GM18867 (cell line): ENCODE measurements around the gene ALDH8A1.

Experiments
- ATAC-seq: cut with Tn5 transposase; IDR thresholded peaks from one replicate; pipeline ENCODE4 v1.9.1; 2021; ENCODE audit warnings: mild to moderate bottlenecking, moderate library complexity; ENCODE audit not compliant: unreplicated experiment

ALDH8A1 gene, protein sequence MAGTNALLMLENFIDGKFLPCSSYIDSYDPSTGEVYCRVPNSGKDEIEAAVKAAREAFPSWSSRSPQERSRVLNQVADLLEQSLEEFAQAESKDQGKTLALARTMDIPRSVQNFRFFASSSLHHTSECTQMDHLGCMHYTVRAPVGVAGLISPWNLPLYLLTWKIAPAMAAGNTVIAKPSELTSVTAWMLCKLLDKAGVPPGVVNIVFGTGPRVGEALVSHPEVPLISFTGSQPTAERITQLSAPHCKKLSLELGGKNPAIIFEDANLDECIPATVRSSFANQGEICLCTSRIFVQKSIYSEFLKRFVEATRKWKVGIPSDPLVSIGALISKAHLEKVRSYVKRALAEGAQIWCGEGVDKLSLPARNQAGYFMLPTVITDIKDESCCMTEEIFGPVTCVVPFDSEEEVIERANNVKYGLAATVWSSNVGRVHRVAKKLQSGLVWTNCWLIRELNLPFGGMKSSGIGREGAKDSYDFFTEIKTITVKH

GRCh38 chr6:134949927-134950326 lies at the start of gene ALDH8A1:
ALDH8A1 (minus strand) TSS chr6:134950101; CDS start chr6:134950053, 48 bp downstream.
- no peak for ATAC-seq

DNA sequence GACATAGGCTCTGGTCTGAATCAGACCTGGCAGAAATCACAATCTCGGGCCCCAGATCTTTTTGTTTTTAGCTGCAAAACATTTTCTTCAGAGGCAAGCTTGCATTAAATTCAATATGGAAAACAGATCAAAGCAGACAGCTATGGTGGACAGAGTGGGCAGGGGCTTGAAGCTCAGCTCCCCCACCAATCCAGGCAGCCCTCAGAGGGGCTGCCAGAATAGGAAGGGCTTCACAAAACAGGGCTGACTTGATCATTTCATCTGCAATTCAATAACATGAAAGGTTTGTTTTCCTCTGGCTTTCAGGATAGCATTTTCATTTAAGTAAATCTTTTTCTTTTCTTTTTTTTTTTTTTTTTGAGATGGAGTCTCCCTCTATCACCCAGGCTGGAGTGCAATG lies 49.2 kb upstream of the ALDH8A1 start:
- no peak for ATAC-seq

GRCh38 chr6:134997133-134997995 lies 47.5 kb upstream of the ALDH8A1 start:
- ATAC-seq = no peak

- ATAC-seq = no peak
Observed at GRCh38 chr6:134995536-134995935, 45.6 kb upstream of the ALDH8A1 start.

GRCh38 chr6:134994431-134994830 lies 44.5 kb upstream of the ALDH8A1 start:
- ATAC-seq = no peak

GRCh38 chr6:134992155-134992554 lies 42.3 kb upstream of the ALDH8A1 start:
- ATAC-seq = no peak

DNA sequence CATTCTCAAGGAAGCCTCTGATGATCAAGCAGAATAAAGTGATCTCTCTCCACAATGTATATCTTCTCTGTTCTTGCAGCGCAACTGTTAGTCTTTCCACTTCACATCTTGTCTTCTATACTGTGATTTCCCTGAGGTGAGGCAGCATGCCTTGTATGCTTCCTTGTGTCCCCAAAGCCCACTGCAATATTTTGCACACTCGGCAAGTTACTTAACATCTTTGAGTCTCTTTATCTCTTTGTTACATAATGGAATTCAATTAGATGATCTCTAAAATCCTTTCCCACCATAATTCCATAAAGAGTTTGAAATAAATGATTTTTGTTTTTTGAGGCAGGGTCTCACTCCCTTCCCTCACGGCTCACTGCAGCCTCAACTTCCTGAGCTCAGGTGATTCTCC lies 40.4 kb upstream of the ALDH8A1 start:
- ATAC-seq = no peak

DNA sequence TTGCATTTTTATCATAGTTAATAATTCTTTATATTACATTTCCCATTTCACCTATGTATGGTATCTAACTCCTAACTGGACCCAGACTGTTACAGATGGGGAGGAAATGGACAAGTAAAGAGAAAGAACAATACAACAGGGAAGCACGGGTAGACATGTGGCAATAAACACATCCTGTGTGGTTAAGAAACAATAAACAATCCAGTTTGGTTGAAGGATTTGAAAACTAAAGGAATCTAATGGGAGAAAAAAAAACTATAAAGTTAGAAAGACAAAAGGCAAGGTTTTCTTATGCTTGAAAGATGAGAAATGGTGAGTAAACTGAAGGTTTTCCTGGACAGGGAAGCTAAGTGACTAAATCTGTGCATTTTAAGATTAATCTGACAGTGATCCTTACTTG lies 34.9 kb upstream of the ALDH8A1 start:
- ATAC-seq = no peak

- ATAC-seq = no peak
Observed at GRCh38 chr6:134983823-134984222, 33.9 kb upstream of the ALDH8A1 start.

GRCh38 chr6:134982161-134982560 lies 32.3 kb upstream of the ALDH8A1 start:
- ATAC-seq = no peak

GRCh38 chr6:134980846-134981245 lies 30.9 kb upstream of the ALDH8A1 start:
- ATAC-seq = no peak

DNA sequence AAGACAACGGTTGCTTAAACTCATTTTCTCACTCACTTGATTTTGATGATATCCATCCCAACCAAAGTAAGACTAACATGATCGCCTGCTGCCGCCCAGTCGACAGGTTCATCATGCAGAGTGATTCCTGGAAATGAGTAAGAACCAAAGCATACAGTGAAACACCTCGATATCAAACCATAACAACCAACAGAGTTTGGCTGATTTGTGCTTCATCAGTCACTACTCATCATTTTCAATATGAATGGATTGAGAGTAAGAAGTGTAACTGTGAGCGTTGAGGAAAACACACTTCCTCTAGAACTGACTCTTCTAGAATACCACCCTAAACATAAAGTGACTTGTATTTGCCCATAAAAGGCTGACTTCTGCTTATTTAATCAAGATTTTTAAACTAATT lies 29.2 kb upstream of the ALDH8A1 start:
- ATAC-seq = peak; percentile 87

DNA sequence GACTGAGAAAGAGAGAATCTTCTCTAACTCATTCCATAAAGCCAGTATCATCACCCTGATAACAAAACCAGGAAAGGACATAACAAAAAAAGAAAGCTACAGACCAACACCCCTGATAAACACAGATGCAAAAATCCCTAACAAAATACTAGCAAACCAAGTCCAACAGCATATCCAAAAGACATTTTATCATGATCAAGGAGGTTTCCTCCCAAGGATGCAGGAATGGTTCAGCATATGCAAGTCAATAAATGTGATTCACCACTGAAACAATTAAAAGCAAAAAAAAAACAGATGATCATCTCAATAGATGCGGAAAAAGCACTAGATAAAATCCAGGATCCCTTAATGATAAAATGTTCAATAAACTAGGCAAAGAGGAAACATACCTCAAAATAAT lies 24.5 kb upstream of the ALDH8A1 start:
- no peak for ATAC-seq

GRCh38 chr6:134967711-134968110 lies 17.8 kb upstream of the ALDH8A1 start:
- ATAC-seq = no peak

DNA sequence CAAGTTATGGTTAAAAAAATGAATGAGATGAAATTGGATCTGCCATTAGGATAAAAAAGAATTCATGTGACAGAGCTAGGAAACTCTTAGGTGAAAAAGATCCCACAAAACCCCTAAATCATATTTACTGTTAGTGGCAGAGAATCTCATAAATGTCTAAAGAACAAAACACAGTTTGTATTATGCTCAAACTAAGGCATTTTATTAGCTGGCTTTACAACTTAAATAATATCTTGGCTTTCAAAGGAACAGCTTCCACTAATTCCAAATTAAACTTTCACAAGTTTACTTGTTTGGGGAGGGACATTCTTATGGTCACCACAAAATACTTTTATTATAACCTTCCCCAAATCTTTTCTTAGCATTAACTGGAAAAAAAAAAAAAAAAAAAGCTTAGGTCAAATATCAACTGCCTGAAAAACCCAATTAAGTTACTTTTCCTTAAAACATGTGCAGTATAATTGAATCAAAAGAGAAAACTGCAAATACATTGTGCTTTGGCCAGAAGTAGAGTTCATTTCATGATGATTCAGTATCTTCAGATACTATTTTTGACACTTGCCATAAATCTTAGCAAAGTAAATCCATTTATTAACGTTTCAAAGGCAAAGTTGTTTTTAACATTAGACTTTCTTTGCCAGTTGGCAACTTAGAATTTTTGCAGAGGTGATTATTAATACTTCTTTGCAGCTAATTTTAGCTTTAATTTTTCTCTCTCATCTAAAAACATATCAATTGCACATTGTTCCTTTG lies 14.7 kb upstream of the ALDH8A1 start:
- ATAC-seq = no peak

DNA sequence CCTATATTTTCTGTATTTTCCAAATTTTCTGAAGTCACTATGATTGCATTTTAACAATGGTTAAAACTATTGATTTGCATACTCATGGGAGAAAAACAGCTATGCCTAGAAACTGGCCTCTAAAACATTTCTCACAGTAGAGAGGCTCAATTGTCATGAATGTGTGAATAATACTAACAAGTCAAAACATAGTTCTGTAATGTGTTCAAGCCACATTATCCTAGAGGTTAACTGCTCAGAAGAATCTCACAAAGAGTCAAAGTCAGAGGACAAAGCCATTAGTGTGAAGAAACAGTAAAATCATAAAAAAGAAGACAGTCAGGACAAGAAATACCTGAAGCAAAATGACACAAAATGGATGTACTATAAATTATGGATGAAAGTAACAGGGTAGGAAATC lies 12.5 kb upstream of the ALDH8A1 start:
- no peak for ATAC-seq

- ATAC-seq = no peak
Observed at GRCh38 chr6:134961366-134961765, 11.5 kb upstream of the ALDH8A1 start.

- ATAC-seq = no peak
Observed at GRCh38 chr6:134959603-134960002, 9.7 kb upstream of the ALDH8A1 start.

DNA sequence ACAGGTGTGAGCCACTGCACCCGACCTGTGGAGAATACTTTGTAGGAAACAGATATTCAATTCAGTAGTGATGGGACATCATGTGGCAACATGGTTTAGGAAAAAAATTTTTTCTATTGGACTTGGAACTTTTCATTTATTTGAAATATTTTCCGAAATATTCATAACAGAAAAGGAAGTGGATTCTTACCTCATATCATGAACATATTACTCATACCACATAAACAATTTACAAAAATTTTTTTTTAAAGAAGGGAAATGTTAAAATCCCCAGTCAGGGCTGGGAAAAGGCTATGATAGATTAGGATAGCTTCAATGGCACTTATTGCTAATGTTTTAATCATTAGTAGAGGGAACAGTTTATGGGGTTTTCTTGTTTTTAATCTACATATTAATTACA lies 6.8 kb upstream of the ALDH8A1 start:
- no peak for ATAC-seq

GRCh38 chr6:134956032-134956431 lies 6.1 kb upstream of the ALDH8A1 start:
- ATAC-seq = no peak
